Lower lobe of right lung (tissue), 2 donors: ENCODE results near the gene MAN2A1. TPM values are rescaled to one million over a fixed set of nuclear protein-coding genes. Genes with fewer than 3 reads are reported as not detected.

Experiments used
- ATAC-seq, 2 donors: fragments of 200-7000 bp; cut with Tn5 transposase; one replicate each; pipeline ENCODE4 v1.9.1; 2020 to 2022; ENCODE audit warnings: mild to moderate bottlenecking in 2 of 2, moderate library complexity in 2 of 2
- DNase-seq: peaks from one replicate; pipeline ENCODE4 v3.0.0-alpha.2; 2020
- H3K27ac ChIP-seq: fragments of 200-600 bp; one replicate; pipeline ENCODE4 v1.8.0; 2022
- H3K27me3 ChIP-seq: fragments of 200-600 bp; one replicate; pipeline ENCODE4 v1.8.0; 2022; ENCODE audit warnings: low read depth
- H3K36me3 ChIP-seq: fragments of 200-600 bp; one replicate; pipeline ENCODE4 v1.8.0; 2022; ENCODE audit warnings: mild to moderate bottlenecking
- H3K4me1 ChIP-seq: fragments of 200-600 bp; one replicate; pipeline ENCODE4 v1.8.0; 2022
- H3K4me3 ChIP-seq: fragments of 200-600 bp; one replicate; pipeline ENCODE4 v1.8.0; 2022; ENCODE audit warnings: mild to moderate bottlenecking
- H3K9me3 ChIP-seq: fragments of 200-600 bp; one replicate; pipeline ENCODE4 v1.8.0; 2022
- CTCF ChIP-seq: fragments of 200-600 bp; IDR thresholded peaks from one replicate; pipeline ENCODE4 v1.8.0; 2022; ENCODE audit warnings: antibody characterized with exemption, mild to moderate bottlenecking
- intact Hi-C: fragments of 100-400 bp; cut with DNase I; formaldehyde crosslinking; loops from one replicate; pipeline ENCODE4 v1.11.0; 2022
- total RNA-seq: library from RNA; stranded (reverse); fragmentation: NEBNext Ultra II Directional; extraction: Animal tissue kit (Norgen Biotek cat#: 25700); gene quantifications from one replicate; pipeline ENCODE4 v1.2.1, GENCODE V29; 2021
- donor health status: DM: no; HTN: yes; CAD: no; lungs with severe emphysema.

MAN2A1 gene
- total RNA-seq, 1 donor from 2014 or later = 42.9 TPM

GRCh38 chr5:109654455-109654854 is 35.3 kb upstream of the MAN2A1 start:
- no peak overlapping the region for H3K27ac ChIP-seq
- no peak for TF ChIP-seq CTCF
- intact Hi-C loops = no loop called here
- no peaks in the 10 kb centered on the region for H3K4me1 ChIP-seq
- DNase-seq = no peak
- no peaks in the 10 kb centered on the region for H3K27me3 ChIP-seq
- H3K4me3 ChIP-seq = no peak overlapping the region
- H3K36me3 ChIP-seq = no peaks in the 10 kb centered on the region
- ATAC-seq = no peak
- no peaks in the 10 kb centered on the region for H3K9me3 ChIP-seq

GRCh38 chr5:109655841-109656240 is 33.9 kb upstream of the MAN2A1 start:
- Histone ChIP-seq H3K27me3 (no peaks in the 10 kb centered on the region), H3K27ac (no peak overlapping the region), H3K36me3 (no peaks in the 10 kb centered on the region), H3K4me1 (no peaks in the 10 kb centered on the region), H3K4me3 (no peak overlapping the region), H3K9me3 (no peaks in the 10 kb centered on the region)
- intact Hi-C loops = no loop called here
- DNase-seq (no peak), ATAC-seq (no peak)
- TF ChIP-seq CTCF = no peak

GRCh38 chr5:109656829-109657228 is 32.9 kb upstream of the MAN2A1 start:
- Histone ChIP-seq H3K4me3 (no peak overlapping the region), H3K27ac (no peak overlapping the region), H3K4me1 (no peaks in the 10 kb centered on the region), H3K36me3 (no peaks in the 10 kb centered on the region), H3K9me3 (no peaks in the 10 kb centered on the region), H3K27me3 (no peaks in the 10 kb centered on the region)
- ATAC-seq = peak; percentile 85 to 91
- intact Hi-C loops = no loop called here
- no peak for TF ChIP-seq CTCF
- peak; percentile 70 for DNase-seq

- H3K4me1 ChIP-seq = no peaks in the 10 kb centered on the region
- no peak overlapping the region for H3K4me3 ChIP-seq
- DNase-seq = no peak
- intact Hi-C loops = no loop called here
- no peaks in the 10 kb centered on the region for H3K9me3 ChIP-seq
- H3K27me3 ChIP-seq = no peaks in the 10 kb centered on the region
- H3K36me3 ChIP-seq = no peaks in the 10 kb centered on the region
- TF ChIP-seq CTCF = no peak
- ATAC-seq = no peak
- H3K27ac ChIP-seq = no peak overlapping the region
Observed at GRCh38 chr5:109659901-109660300, 29.8 kb upstream of the MAN2A1 start.

- Histone ChIP-seq H3K4me1 (no peaks in the 10 kb centered on the region), H3K27me3 (no peaks in the 10 kb centered on the region), H3K9me3 (no peaks in the 10 kb centered on the region), H3K4me3 (no peak overlapping the region), H3K27ac (no peak overlapping the region), H3K36me3 (no peaks in the 10 kb centered on the region)
- ATAC-seq (no peak), DNase-seq (no peak)
- no peak for TF ChIP-seq CTCF
- intact Hi-C loops = no loop called here
Observed at GRCh38 chr5:109660301-109660700, 29.4 kb upstream of the MAN2A1 start.

GRCh38 chr5:109668237-109668636 is 21.5 kb upstream of the MAN2A1 start:
- Histone ChIP-seq H3K36me3 (no peaks in the 10 kb centered on the region), H3K27me3 (no peaks in the 10 kb centered on the region), H3K27ac (no peak overlapping the region), H3K9me3 (no peaks in the 10 kb centered on the region), H3K4me3 (no peak overlapping the region), H3K4me1 (no peaks in the 10 kb centered on the region)
- no peak for TF ChIP-seq CTCF
- DNase-seq (no peak), ATAC-seq (no peak)
- intact Hi-C loops = no loop called here
